ENCODE results near the gene PDCD1LG2. TPM values are rescaled to one million over a fixed set of nuclear protein-coding genes. Genes with fewer than 3 reads are reported as not detected.

PDCD1LG2 gene
- total RNA-seq, 1 experiment from 2014 or later, result 18.4 TPM

DNA sequence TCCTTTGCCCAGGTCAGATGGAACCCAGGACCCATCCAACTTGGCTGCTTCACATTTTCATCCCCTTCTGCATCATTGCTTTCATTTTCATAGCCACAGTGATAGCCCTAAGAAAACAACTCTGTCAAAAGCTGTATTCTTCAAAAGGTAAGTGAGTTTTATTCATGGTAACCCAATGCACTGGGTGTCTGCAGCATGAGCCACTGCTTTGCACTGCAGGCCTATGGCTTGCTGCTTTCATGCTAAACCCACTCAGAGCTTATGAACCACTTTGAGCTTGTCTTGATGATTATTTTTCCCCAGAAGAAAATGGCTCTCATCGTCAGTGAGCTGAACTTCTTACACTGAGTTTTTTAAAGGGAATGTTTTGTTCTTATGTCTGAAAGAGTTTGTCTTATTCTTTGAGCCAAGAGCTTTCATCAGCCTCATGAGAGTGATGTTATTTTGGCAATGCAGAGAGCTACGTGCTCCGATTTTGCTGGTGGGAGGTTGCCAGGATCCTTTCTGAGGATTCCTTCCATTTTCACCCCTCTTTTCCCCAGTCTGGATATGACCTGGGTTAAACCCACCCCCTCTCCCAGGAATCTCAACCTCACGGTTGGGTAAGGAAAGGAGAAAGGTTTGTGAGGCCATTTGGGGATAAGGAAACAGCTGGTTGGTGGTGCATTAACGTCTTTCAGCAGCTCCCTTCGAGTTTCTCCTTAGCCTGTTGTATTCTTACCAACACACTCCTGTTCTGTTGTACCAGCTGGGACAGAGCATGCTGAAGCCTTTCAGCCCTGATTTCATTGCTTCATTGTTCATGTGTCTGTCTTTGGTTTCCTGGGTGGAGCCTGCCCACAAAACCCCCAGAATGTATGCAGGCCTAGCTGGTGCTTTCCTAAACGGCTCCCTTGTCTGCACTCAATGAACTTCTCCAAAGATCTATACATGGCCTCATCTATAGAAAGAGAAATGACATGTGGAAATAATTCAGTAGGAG lies 47.6 kb downstream of the PDCD1LG2 start:
- H3K36me3 ChIP-seq, result peaks cover 9% of the 10 kb centered on the region; the same call in 1 of the 2 replicates
- no peaks in the 10 kb centered on the region for H3K9me3 ChIP-seq (replicated peaks)
- peaks cover 20% of the 10 kb centered on the region for H3K4me1 ChIP-seq (replicated peaks)
- no peak for DNase-seq (ENCODE audit: low read depth in 1 of 2, low spot score in 2 of 2)
- no peaks in the 10 kb centered on the region for H3K27me3 ChIP-seq (replicated peaks)
- no peak overlapping the region for H3K4me3 ChIP-seq
- H3K27ac ChIP-seq, result no peak overlapping the region

DNA sequence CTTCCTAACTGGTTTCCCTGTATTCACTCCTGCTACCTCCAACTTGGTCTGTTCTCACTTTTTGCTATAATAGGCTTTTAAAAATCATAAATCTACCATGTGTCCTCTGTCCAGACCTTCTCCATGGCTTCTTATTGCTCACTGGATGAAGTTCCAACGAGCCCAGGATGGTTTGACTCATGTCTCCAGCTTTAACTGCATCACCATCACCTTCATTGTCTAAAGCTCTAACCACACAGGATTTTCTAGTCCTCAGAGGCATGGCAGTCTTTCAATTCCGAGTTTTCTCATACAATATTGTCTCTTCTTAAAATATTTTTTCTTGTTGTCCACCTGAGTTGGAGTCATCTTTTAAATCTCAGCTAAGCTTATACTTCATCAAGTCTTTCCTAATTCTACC lies 49.3 kb downstream of the PDCD1LG2 start:
- DNase-seq (ENCODE audit: low read depth in 1 of 2, low spot score in 2 of 2), result no peak
- no peak overlapping the region for H3K4me3 ChIP-seq
- H3K9me3 ChIP-seq (replicated peaks), result no peaks in the 10 kb centered on the region
- H3K36me3 ChIP-seq, result peaks cover 11% of the 10 kb centered on the region
- H3K27me3 ChIP-seq (replicated peaks), result no peaks in the 10 kb centered on the region
- peaks cover 3% of the 10 kb centered on the region for H3K4me1 ChIP-seq (replicated peaks)
- no peak overlapping the region for H3K27ac ChIP-seq

DNA sequence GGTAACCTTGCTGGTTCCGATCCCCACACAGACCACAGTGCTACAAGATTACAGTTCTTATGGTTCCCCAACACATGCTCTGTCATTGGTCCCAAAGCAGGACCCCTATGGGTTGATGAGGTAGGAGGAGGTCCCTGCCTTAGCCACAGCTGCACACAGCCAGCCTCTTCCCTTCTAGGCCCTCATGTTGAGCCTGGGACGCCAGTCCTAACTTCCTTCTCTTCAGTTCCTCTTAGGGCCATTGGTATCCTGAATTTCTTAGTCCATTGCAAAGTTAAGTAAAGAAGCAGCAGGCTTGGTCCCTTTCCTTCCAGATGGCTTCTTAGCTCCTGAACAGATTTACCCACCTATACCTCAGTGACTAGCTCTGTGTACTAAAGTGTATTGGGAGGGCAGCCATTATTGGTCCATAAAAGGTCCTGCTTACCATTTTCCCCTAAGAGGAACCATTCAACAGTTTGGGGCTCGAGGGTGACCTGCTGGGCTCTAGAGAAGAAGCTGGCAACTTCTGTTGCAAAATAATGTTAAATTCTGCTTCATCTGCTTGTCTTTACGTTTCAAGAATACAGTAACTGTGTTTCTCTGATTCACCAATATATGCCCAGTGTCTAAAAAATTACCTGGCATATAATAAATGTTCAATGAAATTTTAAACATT lies 50.2 kb downstream of the PDCD1LG2 start:
- Histone ChIP-seq H3K36me3 (peaks cover 11% of the 10 kb centered on the region), H3K27me3 (replicated peaks) (no peaks in the 10 kb centered on the region), H3K9me3 (replicated peaks) (no peaks in the 10 kb centered on the region), H3K4me1 (replicated peaks) (no peaks in the 10 kb centered on the region; the same call in 1 of the 2 replicates), H3K4me3 (no peak overlapping the region), H3K27ac (no peak overlapping the region)
- no peak for DNase-seq (ENCODE audit: low read depth in 1 of 2, low spot score in 2 of 2)

DNA sequence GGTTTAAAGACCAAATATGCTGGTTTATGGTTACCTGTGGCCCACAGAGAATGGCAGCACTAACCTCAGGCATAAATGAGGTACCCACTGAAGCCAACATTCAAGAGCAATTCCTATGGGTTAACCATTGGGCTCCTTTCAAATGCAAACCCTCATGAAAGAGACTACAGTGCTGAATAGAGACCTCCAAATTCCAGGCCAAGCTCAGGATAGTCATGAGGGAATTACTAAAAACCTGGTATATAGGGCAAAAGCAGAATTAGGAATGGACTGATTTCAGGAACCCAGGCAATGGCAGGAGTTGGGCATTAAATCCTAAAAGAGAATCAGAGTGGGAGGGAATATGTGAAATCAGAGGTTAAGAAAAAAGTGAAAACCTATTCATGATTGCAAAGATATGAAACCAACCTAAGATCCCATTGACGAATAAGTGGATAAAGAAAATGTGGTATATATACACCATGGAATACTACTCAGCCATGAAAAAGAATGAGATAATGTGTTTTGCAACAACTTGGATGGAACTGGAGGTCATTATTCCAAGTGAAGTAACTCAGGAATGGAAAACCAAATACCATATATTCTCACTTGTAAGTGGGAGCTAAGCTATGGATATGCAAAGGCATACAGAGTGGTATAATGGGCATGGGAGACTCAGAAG lies 51.6 kb downstream of the PDCD1LG2 start:
- Histone ChIP-seq H3K4me3 (no peak overlapping the region), H3K4me1 (replicated peaks) (no peaks in the 10 kb centered on the region; the same call in 1 of the 2 replicates), H3K27ac (no peak overlapping the region), H3K36me3 (peaks cover 12% of the 10 kb centered on the region), H3K9me3 (replicated peaks) (no peaks in the 10 kb centered on the region), H3K27me3 (replicated peaks) (no peaks in the 10 kb centered on the region)
- no peak for DNase-seq (ENCODE audit: low read depth in 1 of 2, low spot score in 2 of 2)

DNA sequence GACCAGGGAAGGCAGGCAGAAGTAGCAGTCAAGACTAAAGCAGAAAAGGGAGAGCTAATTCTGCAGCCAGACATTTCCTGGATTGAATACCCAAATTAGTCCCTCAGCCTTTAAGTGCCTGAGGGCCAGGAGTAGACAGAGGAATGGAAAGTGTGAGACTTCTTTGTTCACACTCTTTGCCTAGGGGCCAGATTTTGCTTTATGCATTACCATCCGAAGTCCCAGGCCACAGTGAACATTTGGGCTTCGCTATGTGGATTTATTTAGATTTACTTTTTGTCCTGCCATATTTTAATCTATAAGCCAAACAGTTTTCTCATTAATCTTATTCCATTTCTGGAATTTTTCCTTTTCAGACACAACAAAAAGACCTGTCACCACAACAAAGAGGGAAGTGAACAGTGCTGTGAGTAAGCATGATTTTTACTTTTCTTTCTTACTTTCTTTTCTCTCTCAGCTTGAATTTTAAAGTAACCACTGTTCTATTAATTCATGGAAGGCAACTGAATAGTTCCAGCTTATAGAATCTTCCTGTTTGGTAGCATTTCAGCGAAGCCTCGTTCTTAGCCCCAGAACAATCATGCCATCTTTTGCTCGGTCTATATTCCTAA lies 52.6 kb downstream of the PDCD1LG2 start:
- peaks cover 16% of the 10 kb centered on the region for H3K36me3 ChIP-seq
- H3K4me3 ChIP-seq, result no peak overlapping the region
- H3K9me3 ChIP-seq (replicated peaks), result no peaks in the 10 kb centered on the region
- no peak for DNase-seq (ENCODE audit: low read depth in 1 of 2, low spot score in 2 of 2)
- no peaks in the 10 kb centered on the region; the same call in 1 of the 2 replicates for H3K4me1 ChIP-seq (replicated peaks)
- H3K27me3 ChIP-seq (replicated peaks), result no peaks in the 10 kb centered on the region
- no peak overlapping the region for H3K27ac ChIP-seq

DNA sequence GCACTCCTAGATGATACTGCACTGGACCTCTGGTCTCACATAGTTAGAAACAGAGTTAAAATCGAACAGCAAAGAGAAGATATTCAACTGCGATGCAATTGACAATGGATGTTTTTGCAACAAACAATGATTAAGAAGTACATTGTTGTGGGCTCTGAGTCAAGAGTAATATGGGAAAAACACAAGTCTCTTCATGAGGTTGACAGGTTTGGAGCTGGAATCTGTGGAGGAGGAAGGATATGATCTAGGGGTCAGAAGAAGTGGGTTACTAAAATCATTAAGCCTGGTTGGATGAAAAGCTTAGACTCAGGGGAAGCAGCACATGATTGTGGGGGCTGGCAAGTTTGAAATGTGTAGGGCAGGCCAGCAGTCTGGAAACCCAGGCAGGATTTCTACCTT lies 53.1 kb downstream of the PDCD1LG2 start:
- H3K27ac ChIP-seq, result no peak overlapping the region
- DNase-seq (ENCODE audit: low read depth in 1 of 2, low spot score in 2 of 2), result no peak

DNA sequence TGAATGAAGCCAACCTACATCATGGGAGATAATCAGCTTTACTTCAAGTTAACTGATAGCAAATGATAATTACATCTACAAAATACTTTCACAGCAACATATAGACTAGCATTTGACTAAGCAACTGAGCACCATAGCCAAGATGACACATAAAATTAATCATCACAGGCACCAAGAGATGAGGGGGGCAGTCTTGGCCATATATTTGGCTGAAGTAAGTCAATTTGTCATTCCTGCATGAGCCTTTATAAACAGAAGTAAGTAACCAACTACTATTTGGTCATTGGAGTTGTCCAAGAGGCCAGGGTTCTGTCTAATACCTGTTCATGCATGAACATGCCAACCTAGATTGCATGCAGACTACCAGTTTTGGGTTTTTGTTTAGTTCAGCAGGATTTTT lies 53.6 kb downstream of the PDCD1LG2 start:
- DNase-seq (ENCODE audit: low read depth in 1 of 2, low spot score in 2 of 2), result no peak
- no peaks in the 10 kb centered on the region for H3K27me3 ChIP-seq (replicated peaks)
- H3K27ac ChIP-seq, result no peak overlapping the region
- no peak overlapping the region for H3K4me3 ChIP-seq
- H3K4me1 ChIP-seq (replicated peaks), result no peaks in the 10 kb centered on the region; the same call in 1 of the 2 replicates
- H3K36me3 ChIP-seq, result peaks cover 12% of the 10 kb centered on the region
- no peaks in the 10 kb centered on the region for H3K9me3 ChIP-seq (replicated peaks)

More for the DNA sequence above, 53.1 kb downstream of the PDCD1LG2 start:
- H3K4me1 ChIP-seq (replicated peaks), result no peaks in the 10 kb centered on the region; the same call in 1 of the 2 replicates
- peaks cover 16% of the 10 kb centered on the region for H3K36me3 ChIP-seq
- H3K4me3 ChIP-seq, result no peak overlapping the region
- H3K27me3 ChIP-seq (replicated peaks), result no peaks in the 10 kb centered on the region
- no peaks in the 10 kb centered on the region for H3K9me3 ChIP-seq (replicated peaks)

DNA sequence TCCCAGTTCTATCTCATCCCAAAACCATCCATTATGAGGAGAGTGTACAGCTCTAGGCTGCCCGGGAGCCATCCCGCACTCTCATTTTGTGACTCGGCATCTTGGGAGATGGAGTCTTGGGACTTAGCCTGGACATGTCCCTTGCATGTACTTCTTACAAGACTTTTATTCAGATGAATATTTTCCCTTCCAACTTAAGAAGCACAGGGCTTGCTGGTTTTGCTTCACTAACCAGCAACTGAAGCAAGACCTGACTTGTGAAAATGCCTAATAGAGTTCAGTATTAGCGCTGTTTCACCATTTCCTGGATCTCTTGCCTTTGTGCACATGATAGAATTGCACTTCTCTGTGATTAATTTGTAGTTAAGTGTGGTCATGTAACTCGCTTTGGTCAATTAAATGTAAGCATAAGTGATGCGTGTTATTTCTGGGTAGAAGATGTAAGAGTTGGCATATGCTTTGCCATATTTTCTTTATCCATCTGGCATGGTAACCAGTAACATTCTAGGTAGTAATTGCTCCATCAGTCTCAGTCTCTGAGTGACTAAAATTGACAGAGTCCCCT lies 55.8 kb downstream of the PDCD1LG2 start:
- no peak overlapping the region for H3K27ac ChIP-seq
- no peak for DNase-seq (ENCODE audit: low read depth in 1 of 2, low spot score in 2 of 2)

DNA sequence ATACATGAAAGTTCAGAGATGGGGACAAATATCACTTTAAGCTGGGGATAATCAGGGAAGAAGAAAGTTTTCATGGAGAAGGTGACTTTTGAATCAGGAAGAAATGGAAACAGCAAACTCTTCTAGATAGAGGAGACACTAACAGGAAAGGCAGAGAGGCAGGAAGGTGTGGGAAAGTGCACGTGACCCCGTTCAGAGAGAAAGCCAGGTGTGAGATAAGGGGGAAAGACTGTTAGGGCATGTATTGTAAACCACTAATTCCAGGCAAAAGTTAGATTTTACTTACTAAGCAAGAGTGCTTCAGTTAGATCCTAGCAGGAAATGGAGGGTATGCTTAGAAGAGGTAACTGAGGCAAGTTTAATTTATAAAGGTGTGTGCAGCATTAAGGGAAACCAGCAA lies 58.5 kb downstream of the PDCD1LG2 start:
- Histone ChIP-seq H3K36me3 (peaks cover 16% of the 10 kb centered on the region), H3K27ac (no peak overlapping the region), H3K9me3 (replicated peaks) (no peaks in the 10 kb centered on the region), H3K4me3 (no peak overlapping the region), H3K4me1 (replicated peaks) (no peaks in the 10 kb centered on the region), H3K27me3 (replicated peaks) (no peaks in the 10 kb centered on the region)
- DNase-seq (ENCODE audit: low read depth in 1 of 2, low spot score in 2 of 2), result no peak

More for the DNA sequence above, 55.8 kb downstream of the PDCD1LG2 start:
- no peaks in the 10 kb centered on the region for H3K9me3 ChIP-seq (replicated peaks)
- no peaks in the 10 kb centered on the region for H3K27me3 ChIP-seq (replicated peaks)
- peaks cover 17% of the 10 kb centered on the region for H3K36me3 ChIP-seq
- H3K4me3 ChIP-seq, result no peak overlapping the region
- no peaks in the 10 kb centered on the region; the same call in 1 of the 2 replicates for H3K4me1 ChIP-seq (replicated peaks)

DNA sequence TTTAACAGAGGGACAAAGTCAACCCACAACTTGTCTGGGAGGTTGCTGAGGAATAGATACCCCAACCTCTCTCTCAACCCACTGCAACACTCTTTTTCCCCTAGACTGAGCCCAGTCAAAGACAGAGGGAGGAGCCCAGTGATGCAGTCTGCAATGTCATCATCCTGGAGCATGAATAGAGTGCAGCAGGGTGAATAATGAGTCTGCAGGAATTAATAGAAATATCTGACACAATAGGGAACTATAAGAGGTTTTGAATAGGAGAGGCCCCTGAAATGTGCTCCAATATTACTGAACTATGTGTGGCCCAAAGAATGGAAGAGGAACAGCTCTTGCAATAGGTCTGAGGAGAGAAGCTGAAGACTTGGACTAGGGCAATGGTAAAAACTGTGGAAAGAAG lies 59.1 kb downstream of the PDCD1LG2 start:
- Histone ChIP-seq H3K27ac (no peak overlapping the region), H3K27me3 (replicated peaks) (no peaks in the 10 kb centered on the region), H3K4me1 (replicated peaks) (no peaks in the 10 kb centered on the region), H3K4me3 (no peak overlapping the region), H3K9me3 (replicated peaks) (no peaks in the 10 kb centered on the region), H3K36me3 (peaks cover 13% of the 10 kb centered on the region)
- DNase-seq (ENCODE audit: low read depth in 1 of 2, low spot score in 2 of 2), result no peak

DNA sequence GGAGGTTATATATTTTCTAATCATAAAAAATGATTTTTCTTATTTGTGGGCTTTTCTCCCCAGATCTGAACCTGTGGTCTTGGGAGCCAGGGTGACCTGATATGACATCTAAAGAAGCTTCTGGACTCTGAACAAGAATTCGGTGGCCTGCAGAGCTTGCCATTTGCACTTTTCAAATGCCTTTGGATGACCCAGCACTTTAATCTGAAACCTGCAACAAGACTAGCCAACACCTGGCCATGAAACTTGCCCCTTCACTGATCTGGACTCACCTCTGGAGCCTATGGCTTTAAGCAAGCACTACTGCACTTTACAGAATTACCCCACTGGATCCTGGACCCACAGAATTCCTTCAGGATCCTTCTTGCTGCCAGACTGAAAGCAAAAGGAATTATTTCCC lies 59.6 kb downstream of the PDCD1LG2 start:
- Histone ChIP-seq H3K4me3 (no peak overlapping the region), H3K4me1 (replicated peaks) (no peaks in the 10 kb centered on the region), H3K27ac (no peak overlapping the region), H3K27me3 (replicated peaks) (no peaks in the 10 kb centered on the region), H3K36me3 (peaks cover 13% of the 10 kb centered on the region), H3K9me3 (replicated peaks) (no peaks in the 10 kb centered on the region)
- no peak for DNase-seq (ENCODE audit: low read depth in 1 of 2, low spot score in 2 of 2)

DNA sequence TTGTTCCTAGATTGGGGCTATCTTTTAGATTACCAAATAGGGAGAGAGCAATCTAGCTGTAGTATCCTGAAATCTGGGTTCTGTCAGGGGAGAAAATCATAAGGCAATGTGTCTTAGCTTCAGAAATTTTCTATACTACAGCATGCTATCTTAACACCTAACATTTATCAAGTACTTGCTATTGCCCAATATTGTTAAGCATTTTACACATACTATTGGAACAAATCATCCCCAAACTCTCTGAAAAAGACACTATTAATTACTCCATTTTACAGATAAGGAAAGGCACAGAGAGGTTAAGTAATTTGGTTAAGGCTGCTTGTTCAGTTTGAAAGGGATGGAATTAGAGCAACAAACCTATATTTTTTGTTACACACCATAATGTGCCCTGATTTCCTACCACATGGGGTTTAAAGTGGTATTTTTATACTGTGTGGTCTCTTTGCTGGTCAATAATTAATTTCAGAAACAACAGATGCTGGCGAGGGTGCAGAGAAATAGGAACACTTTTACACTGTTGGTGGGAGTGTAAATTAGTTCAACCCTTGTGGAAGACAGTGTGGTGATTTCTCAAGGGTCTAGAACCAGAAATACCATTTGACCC lies 61.4 kb downstream of the PDCD1LG2 start:
- no peak for DNase-seq (ENCODE audit: low read depth in 1 of 2, low spot score in 2 of 2)
- Histone ChIP-seq H3K27ac (no peak overlapping the region), H3K9me3 (replicated peaks) (no peaks in the 10 kb centered on the region), H3K27me3 (replicated peaks) (no peaks in the 10 kb centered on the region), H3K36me3 (peaks cover 13% of the 10 kb centered on the region), H3K4me3 (no peak overlapping the region), H3K4me1 (replicated peaks) (no peaks in the 10 kb centered on the region)

DNA sequence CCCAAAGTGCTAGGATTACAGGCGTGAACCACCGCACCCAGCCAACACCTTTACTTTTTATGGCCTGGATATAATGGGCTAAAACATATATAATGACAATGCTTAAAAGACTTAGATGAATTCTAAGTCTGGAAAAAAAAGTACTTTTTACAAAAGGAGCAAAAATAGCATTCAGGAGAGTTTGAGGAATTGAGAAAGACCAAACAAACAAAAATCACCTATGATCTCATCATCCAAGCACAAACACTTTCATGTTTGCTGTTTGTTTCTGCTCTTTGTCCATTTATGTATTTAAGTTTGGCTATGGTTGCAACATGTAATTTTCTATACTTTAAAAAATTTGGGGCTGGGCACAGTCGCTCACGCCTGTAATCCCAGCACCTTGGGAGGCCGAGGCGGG lies 63.8 kb downstream of the PDCD1LG2 start:
- Histone ChIP-seq H3K4me1 (replicated peaks) (no peaks in the 10 kb centered on the region), H3K36me3 (peaks cover 8% of the 10 kb centered on the region), H3K9me3 (replicated peaks) (no peaks in the 10 kb centered on the region), H3K27ac (no peak overlapping the region), H3K4me3 (no peak overlapping the region), H3K27me3 (replicated peaks) (no peaks in the 10 kb centered on the region)
- no peak for DNase-seq (ENCODE audit: low read depth in 1 of 2, low spot score in 2 of 2)

Measured in SJSA1 (cell line).